GM19193 (cell line): Measurements from ENCODE around the gene SLC6A4.

Source experiments
- POLR2A ChIP-seq: IDR thresholded peaks from 4 replicates; pipeline ENCODE4 v1.6.1; 2011; ENCODE audit not compliant: insufficient read depth, insufficient read length; ENCODE audit errors: extremely low read depth

SLC6A4 gene

GRCh38 chr17:30217746-30218245 is 17.7 kb downstream of the SLC6A4 start:
- TF ChIP-seq POLR2A: no peak

- no peak for TF ChIP-seq POLR2A
Observed at GRCh38 chr17:30217054-30217453, 18.4 kb downstream of the SLC6A4 start.

- TF ChIP-seq POLR2A: peak; percentile 53
Observed at GRCh38 chr17:30212750-30213149, 22.7 kb downstream of the SLC6A4 start.

GRCh38 chr17:30211371-30211770 is 24.1 kb downstream of the SLC6A4 start:
- no peak for TF ChIP-seq POLR2A

- TF ChIP-seq POLR2A: no peak
Observed at GRCh38 chr17:30210901-30211300, 24.6 kb downstream of the SLC6A4 start.

- TF ChIP-seq POLR2A: no peak
Observed at GRCh38 chr17:30210366-30210765, 25.1 kb downstream of the SLC6A4 start.

GRCh38 chr17:30209930-30210329 is 25.6 kb downstream of the SLC6A4 start:
- no peak for TF ChIP-seq POLR2A

DNA sequence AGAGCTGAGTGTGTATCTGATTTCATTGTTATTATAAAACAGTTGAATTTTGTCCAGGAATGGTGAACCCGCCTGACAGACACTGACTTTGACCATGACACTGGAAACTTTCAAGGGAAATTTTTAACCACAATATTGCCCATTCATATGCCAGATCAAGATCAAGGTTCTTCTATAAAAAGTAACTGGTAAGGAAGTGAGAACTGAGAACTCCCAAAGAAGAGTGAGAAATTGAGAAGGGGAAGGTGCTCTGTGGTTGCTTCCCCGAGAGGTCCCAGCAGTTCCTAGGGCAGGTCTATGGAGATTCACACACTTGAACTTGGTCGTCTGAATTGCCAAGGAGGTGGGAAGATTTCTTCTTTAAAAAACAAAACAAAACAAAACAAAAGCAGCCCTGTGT is 27.3 kb downstream of the SLC6A4 start:
- no peak for TF ChIP-seq POLR2A

DNA sequence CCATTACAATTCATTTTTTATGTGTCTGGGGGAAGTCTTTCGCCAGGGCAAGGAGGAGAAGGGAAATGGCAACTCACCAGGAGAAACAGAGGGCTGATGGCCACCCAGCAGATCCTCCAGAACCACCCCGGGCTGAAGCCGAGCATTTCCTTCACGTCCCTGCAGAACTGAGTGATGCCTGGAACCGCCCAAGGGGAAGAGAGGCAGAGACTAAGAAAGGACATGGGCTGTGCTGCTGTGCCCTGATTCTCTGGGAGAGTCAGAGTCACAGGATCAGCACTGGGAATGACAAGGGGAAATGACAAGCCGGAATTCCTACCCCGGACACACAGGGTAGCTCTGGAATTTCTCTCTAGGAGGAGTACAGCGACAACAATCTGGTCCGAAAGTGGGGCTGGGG is 27.8 kb downstream of the SLC6A4 start:
- no peak for TF ChIP-seq POLR2A

GRCh38 chr17:30203471-30203981 is 32.0 kb downstream of the SLC6A4 start:
- no peak for TF ChIP-seq POLR2A

- TF ChIP-seq POLR2A: no peak
Observed at GRCh38 chr17:30200106-30200505, 35.4 kb downstream of the SLC6A4 start.

- no peak for TF ChIP-seq POLR2A
Observed at GRCh38 chr17:30199600-30199999, 35.9 kb downstream of the SLC6A4 start.

- no peak for TF ChIP-seq POLR2A
Observed at GRCh38 chr17:30197416-30197815, 38.1 kb downstream of the SLC6A4 start.

- no peak for TF ChIP-seq POLR2A
Observed at GRCh38 chr17:30196504-30196903, 39.0 kb downstream of the SLC6A4 start.

DNA sequence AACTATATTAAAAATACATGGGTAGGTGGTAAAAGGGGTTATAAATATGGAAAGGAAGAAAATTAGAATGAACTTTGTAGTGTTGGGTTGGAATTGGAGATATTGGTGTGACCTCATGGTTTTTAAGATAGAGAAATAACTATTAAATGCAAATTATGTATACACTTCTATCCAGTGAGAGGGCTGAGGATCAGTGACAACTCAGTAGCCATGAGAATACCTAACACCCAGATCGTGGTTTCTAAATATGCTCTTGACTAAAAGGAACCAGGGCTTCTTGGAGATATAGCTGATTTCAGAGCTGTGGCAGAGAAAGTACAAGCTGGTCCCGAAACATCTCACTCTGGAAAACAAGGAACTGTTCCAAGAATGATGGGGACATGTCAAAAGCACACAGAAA is 44.4 kb downstream of the SLC6A4 start:
- no peak for TF ChIP-seq POLR2A

- no peak for TF ChIP-seq POLR2A
Observed at GRCh38 chr17:30188211-30188939, 47.1 kb downstream of the SLC6A4 start.
